NCI-H774 (cell line): ENCODE measurements around the gene MAP10.

Source experiments
- DNase-seq: peaks from one replicate; lab custom pipeline; 2025; lab: John Stamatoyannopoulos, UW

MAP10 gene

GRCh38 chr1:232798920-232799319, 6.3 kb upstream of the MAP10 start:
- DNase-seq = no peak

GRCh38 chr1:232806186-232806510, 932 bp downstream of the MAP10 start:
- no peak for DNase-seq

- no peak for DNase-seq
Observed at GRCh38 chr1:232810856-232811255, 5.6 kb downstream of the MAP10 start.

- no peak for DNase-seq
Observed at GRCh38 chr1:232812560-232812959, 7.3 kb downstream of the MAP10 start.

GRCh38 chr1:232813097-232813496, 7.9 kb downstream of the MAP10 start:
- no peak for DNase-seq

GRCh38 chr1:232813760-232814159, 8.5 kb downstream of the MAP10 start:
- DNase-seq = no peak

GRCh38 chr1:232816324-232816723, 11.1 kb downstream of the MAP10 start:
- DNase-seq = no peak

- DNase-seq = no peak
Observed at GRCh38 chr1:232818040-232818439, 12.8 kb downstream of the MAP10 start.

- DNase-seq = no peak
Observed at GRCh38 chr1:232820431-232820830, 15.2 kb downstream of the MAP10 start.

GRCh38 chr1:232822530-232822929, 17.3 kb downstream of the MAP10 start:
- DNase-seq = no peak

- DNase-seq = no peak
Observed at GRCh38 chr1:232826318-232826717, 21.1 kb downstream of the MAP10 start.

GRCh38 chr1:232830661-232831060, 25.4 kb downstream of the MAP10 start:
- DNase-seq = no peak

GRCh38 chr1:232831895-232832294, 26.7 kb downstream of the MAP10 start:
- no peak for DNase-seq

- no peak for DNase-seq
Observed at GRCh38 chr1:232834066-232834465, 28.9 kb downstream of the MAP10 start.

- no peak for DNase-seq
Observed at GRCh38 chr1:232835166-232835565, 29.9 kb downstream of the MAP10 start.

- no peak for DNase-seq
Observed at GRCh38 chr1:232837087-232837486, 31.9 kb downstream of the MAP10 start.

GRCh38 chr1:232841823-232842565, 36.8 kb downstream of the MAP10 start:
- no peak for DNase-seq

- no peak for DNase-seq
Observed at GRCh38 chr1:232844791-232845190, 39.6 kb downstream of the MAP10 start.

- DNase-seq = no peak
Observed at GRCh38 chr1:232845406-232845955, 40.3 kb downstream of the MAP10 start.

- no peak for DNase-seq
Observed at GRCh38 chr1:232851532-232851931, 46.3 kb downstream of the MAP10 start.

- DNase-seq = no peak
Observed at GRCh38 chr1:232853994-232854797, 49.0 kb downstream of the MAP10 start.

GRCh38 chr1:232854798-232855159, 49.6 kb downstream of the MAP10 start:
- DNase-seq = no peak

GRCh38 chr1:232856541-232856940, 51.3 kb downstream of the MAP10 start:
- DNase-seq = no peak
